Brain microvascular endothelial cell (primary cell): Measurements from ENCODE around the gene ADAM33.

ENCODE experiments used
- DNase-seq: peaks from one replicate; pipeline ENCODE4 v3.0.0-alpha.2; 2020
- H3K27ac ChIP-seq: fragments of 250-450 bp; sonication (Bioruptor Pico); 2 replicates; pipeline ENCODE4 v1.5.1; 2020; ENCODE audit warnings: mild to moderate bottlenecking, moderate library complexity
- H3K27me3 ChIP-seq: fragments of 250-450 bp; sonication (Bioruptor Pico); replicated peaks from 2 replicates; pipeline ENCODE4 v1.5.1; 2020; ENCODE audit warnings: mild to moderate bottlenecking
- H3K36me3 ChIP-seq: fragments of 250-450 bp; sonication (Bioruptor Pico); replicated peaks from 2 replicates; pipeline ENCODE4 v1.5.1; 2020; ENCODE audit warnings: mild to moderate bottlenecking
- H3K4me3 ChIP-seq: 2 replicates; pipeline ENCODE4 v1.5.1; 2011; ENCODE audit warnings: low read depth, mild to moderate bottlenecking, control low read depth, low read length, moderate library complexity
- CTCF ChIP-seq: IDR thresholded peaks from 2 replicates; pipeline ENCODE4 v1.5.1; 2011; ENCODE audit warnings: low read depth, mild to moderate bottlenecking, moderate library complexity, low read length, control low read depth, inconsistent platforms; ENCODE audit errors: missing control alignments
- in situ Hi-C: cut with HindIII; loops from 2 replicates; pipeline ENCODE4 v1.10.0; 2017; ENCODE audit warnings: low sequenced_read_pairs, low pct_ligation_motif_present

ADAM33 gene, protein sequence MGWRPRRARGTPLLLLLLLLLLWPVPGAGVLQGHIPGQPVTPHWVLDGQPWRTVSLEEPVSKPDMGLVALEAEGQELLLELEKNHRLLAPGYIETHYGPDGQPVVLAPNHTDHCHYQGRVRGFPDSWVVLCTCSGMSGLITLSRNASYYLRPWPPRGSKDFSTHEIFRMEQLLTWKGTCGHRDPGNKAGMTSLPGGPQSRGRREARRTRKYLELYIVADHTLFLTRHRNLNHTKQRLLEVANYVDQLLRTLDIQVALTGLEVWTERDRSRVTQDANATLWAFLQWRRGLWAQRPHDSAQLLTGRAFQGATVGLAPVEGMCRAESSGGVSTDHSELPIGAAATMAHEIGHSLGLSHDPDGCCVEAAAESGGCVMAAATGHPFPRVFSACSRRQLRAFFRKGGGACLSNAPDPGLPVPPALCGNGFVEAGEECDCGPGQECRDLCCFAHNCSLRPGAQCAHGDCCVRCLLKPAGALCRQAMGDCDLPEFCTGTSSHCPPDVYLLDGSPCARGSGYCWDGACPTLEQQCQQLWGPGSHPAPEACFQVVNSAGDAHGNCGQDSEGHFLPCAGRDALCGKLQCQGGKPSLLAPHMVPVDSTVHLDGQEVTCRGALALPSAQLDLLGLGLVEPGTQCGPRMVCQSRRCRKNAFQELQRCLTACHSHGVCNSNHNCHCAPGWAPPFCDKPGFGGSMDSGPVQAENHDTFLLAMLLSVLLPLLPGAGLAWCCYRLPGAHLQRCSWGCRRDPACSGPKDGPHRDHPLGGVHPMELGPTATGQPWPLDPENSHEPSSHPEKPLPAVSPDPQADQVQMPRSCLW

DNA sequence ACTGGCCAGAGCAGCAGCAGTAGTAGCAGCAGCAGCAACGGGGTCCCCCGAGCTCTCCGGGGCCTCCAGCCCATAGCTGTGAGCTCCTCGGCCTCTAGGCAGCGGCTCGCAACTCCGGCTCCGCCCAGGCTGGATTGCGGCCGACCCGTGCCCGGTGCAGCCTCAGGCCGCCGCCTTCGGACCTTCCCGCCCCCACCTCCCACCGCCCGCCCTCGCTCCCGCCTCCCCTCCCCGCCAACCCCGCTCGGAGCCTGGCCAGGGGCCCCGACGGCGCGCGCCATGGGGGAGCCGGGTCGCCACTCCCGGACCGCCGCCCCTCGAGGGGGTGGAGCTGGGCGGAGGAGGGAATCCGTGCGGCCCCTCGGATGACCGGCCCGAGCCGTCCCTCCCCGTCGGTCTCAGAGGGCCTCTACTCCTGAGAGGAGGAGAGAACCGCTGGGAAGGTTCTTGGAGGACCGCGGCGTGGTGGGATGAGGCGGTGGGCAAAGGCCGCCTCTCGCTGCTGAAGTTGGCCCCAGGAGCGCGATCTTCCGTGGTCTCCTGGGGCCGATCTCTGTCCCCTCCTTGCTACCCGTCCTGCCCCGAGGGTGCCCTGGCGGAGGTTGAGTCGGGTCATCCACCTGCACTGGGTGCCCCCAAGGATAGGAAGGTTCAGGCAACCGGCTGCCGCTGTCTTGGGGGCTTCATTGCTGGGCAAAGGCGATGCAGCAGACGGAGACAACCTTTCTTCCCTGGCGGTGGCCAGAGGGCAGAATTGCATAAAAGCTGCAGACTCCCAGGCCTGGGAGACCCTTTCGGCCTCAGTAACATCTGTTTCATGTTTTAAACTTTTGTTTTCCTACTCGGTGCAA is at the start of gene ADAM33:
Gene ADAM33 (minus strand): TSS at position 80 of the 851 bp plus-strand sequence. CDS start 6 bp downstream, at position 74.
- no peak within 1 kb of the TSS for H3K27ac ChIP-seq
- peaks cover 8% of the 10 kb centered on the region for H3K27me3 ChIP-seq
- no peaks in the 10 kb centered on the region for H3K36me3 ChIP-seq
- in situ Hi-C loops: no loop called here
- TF ChIP-seq CTCF: no peak
- peak within 1 kb of the TSS; percentile 39 for H3K4me3 ChIP-seq
- DNase-seq: no peak

DNA sequence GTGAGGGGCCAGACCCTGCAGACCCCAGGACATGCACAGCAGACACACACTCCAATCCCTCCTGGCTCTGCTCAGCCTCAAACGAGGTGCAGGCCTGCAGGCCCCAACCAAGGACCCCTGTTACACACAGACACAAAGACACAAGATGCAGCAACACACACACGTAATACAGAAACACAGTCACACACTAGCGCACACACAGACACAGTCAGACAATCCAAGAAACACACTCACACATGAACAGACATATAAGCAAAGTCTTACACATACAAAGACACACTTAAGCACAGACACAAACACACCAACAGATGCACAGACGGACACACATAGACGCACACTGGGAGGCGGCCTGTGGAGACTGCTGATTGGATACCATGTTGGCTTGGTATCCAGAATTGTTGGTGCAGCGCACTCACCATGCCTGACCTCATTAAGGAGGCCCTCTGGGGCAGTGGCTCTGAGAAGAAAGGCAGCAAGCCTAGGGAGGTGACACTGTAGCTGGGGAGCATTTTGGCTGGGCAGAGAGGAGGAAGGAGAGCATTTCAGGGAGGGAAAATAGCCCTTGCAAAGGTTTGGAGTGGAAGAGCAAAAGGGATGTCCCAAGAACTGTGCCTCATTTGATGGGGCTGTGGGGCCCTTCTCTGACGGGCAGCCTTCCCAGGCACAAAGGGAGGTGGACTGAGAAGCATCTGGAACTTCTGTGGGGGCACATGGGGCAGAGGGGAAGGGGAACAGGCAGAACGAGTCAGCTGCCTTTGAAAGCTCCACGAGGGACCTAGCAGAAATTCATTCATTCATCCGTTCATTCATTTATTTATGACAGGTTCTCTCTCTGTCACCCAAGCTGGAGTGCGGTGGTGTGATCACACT is 49.2 kb upstream of the ADAM33 start:
- Histone ChIP-seq H3K4me3 (no peak overlapping the region), H3K27ac (no peak overlapping the region), H3K36me3 (no peaks in the 10 kb centered on the region), H3K27me3 (peaks cover 23% of the 10 kb centered on the region)
- TF ChIP-seq CTCF: no peak
- no peak for DNase-seq
- in situ Hi-C loops: no loop called here

GRCh38 chr20:3729811-3730540 is 48.2 kb upstream of the ADAM33 start:
- Histone ChIP-seq H3K27me3 (peaks cover 23% of the 10 kb centered on the region), H3K4me3 (no peak overlapping the region), H3K36me3 (no peaks in the 10 kb centered on the region), H3K27ac (no peak overlapping the region)
- TF ChIP-seq CTCF: no peak
- in situ Hi-C loops: no loop called here
- DNase-seq: no peak

DNA sequence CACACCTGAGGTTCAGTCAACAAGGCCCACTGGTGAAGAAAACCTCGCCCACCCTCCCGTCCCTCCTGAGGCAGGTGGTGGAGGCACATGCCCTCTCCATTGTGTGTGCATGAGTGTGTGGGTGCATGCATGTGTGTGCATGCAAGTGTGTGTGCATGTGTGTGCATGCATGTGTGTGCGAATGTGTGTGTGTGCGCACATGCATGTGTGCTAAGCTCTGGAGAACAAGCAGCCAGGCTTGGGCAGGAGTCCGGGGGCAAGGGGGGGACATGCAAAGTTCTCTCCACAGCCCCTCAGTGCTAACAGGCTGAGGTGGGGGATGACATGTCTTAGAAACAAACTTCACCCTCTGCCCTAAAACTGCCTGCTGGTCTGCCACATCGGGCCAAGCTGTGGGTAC is 47.6 kb upstream of the ADAM33 start:
- TF ChIP-seq CTCF: no peak
- no peaks in the 10 kb centered on the region for H3K36me3 ChIP-seq
- in situ Hi-C loops: no loop called here
- DNase-seq: no peak
- no peak overlapping the region for H3K27ac ChIP-seq
- H3K27me3 ChIP-seq: peaks cover 23% of the 10 kb centered on the region
- H3K4me3 ChIP-seq: no peak overlapping the region

- H3K27ac ChIP-seq: no peak overlapping the region
- no peak for DNase-seq
- H3K27me3 ChIP-seq: peaks cover 23% of the 10 kb centered on the region
- in situ Hi-C loops: no loop called here
- TF ChIP-seq CTCF: no peak
- no peaks in the 10 kb centered on the region for H3K36me3 ChIP-seq
- H3K4me3 ChIP-seq: no peak overlapping the region
These were observed 47.1 kb upstream of the ADAM33 start for GRCh38 chr20:3728876-3729275.
